GM23248 (cell line): ENCODE measurements around the gene CAST. TPM values are rescaled to one million over a fixed set of nuclear protein-coding genes. Genes with fewer than 3 reads are reported as not detected.

Source experiments
- DNase-seq: peaks from one replicate; pipeline ENCODE4 v3.0.0-alpha.2; 2015
- H2AFZ ChIP-seq: fragments of 200-600 bp; sonication (generic); 2 replicates; pipeline ENCODE4 v1.6.1; 2016; ENCODE audit warnings: antibody characterized with exemption
- H3F3A ChIP-seq: fragments of 200-600 bp; sonication (generic); 2 replicates; pipeline ENCODE4 v1.6.1; 2016; ENCODE audit warnings: mild to moderate bottlenecking, antibody characterized with exemption, mixed run types; ENCODE audit not compliant: insufficient read depth
- H3K27ac ChIP-seq: fragments of 200-600 bp; sonication (generic); 2 replicates; pipeline ENCODE4 v1.5.1; 2016; ENCODE audit warnings: mild to moderate bottlenecking
- H3K27me3 ChIP-seq: fragments of 200-600 bp; sonication (generic); replicated peaks from 2 replicates; pipeline ENCODE4 v1.6.1; 2016; ENCODE audit warnings: mild to moderate bottlenecking; ENCODE audit not compliant: insufficient read depth
- H3K36me3 ChIP-seq: fragments of 200-600 bp; sonication (generic); 2 replicates; pipeline ENCODE4 v1.6.1; 2016; ENCODE audit warnings: low read depth, mild to moderate bottlenecking
- H3K4me1 ChIP-seq: fragments of 200-600 bp; sonication (generic); 2 replicates; pipeline ENCODE4 v1.6.1; 2016; ENCODE audit warnings: mild to moderate bottlenecking; ENCODE audit not compliant: insufficient read depth
- H3K4me2 ChIP-seq: fragments of 200-600 bp; sonication (generic); one replicate; pipeline ENCODE4 v1.6.1; 2016; ENCODE audit warnings: mild to moderate bottlenecking; ENCODE audit not compliant: unreplicated experiment
- H3K4me3 ChIP-seq: fragments of 200-600 bp; sonication (generic); 2 replicates; pipeline ENCODE4 v1.5.1; 2016; ENCODE audit warnings: mild to moderate bottlenecking
- H3K79me2 ChIP-seq: fragments of 200-600 bp; sonication (generic); 2 replicates; pipeline ENCODE4 v1.6.1; 2016; ENCODE audit warnings: mild to moderate bottlenecking; ENCODE audit not compliant: insufficient read depth
- H3K9ac ChIP-seq: fragments of 200-600 bp; sonication (generic); 2 replicates; pipeline ENCODE4 v1.6.1; 2016; ENCODE audit warnings: mild to moderate bottlenecking
- H3K9me2 ChIP-seq: fragments of 200-600 bp; sonication (generic); 2 replicates; pipeline ENCODE4 v1.6.1; 2016; ENCODE audit warnings: mixed run types, mild to moderate bottlenecking, moderate library complexity; ENCODE audit not compliant: insufficient read depth
- H3K9me3 ChIP-seq: fragments of 200-600 bp; sonication (generic); one replicate; pipeline ENCODE4 v1.6.1; 2017; ENCODE audit warnings: low read depth
- H4K20me1 ChIP-seq: fragments of 200-600 bp; sonication (generic); 2 replicates; pipeline ENCODE4 v1.6.0; 2016; ENCODE audit not compliant: insufficient read depth
- EZH2 ChIP-seq: fragments of 200-600 bp; sonication (generic); IDR thresholded peaks from 2 replicates; pipeline ENCODE4 v1.6.1; 2018; ENCODE audit warnings: antibody characterized with exemption, mild to moderate bottlenecking; ENCODE audit not compliant: insufficient read depth, poor library complexity, severe bottlenecking
- EZH2phosphoT487 ChIP-seq: fragments of 200-600 bp; sonication (generic); IDR thresholded peaks from 2 replicates; pipeline ENCODE4 v1.6.1; 2018; ENCODE audit warnings: antibody characterized with exemption, moderate library complexity, mild to moderate bottlenecking, low read depth; ENCODE audit not compliant: insufficient read depth
- WGBS, 2 experiments: methylation state at CpG; one replicate each; pipeline ENCODE4 v1.1.6; 2015 to 2017; ENCODE audit warnings: low lambda C conversion rate in 2 of 2, low coverage in 1 of 2; ENCODE audit errors: missing lambda C conversion rate in 2 of 2; 5-methylcytosine and 5-hydroxymethylcytosine counted together
- in situ Hi-C: fragments of 300-500 bp; cut with MboI; formaldehyde crosslinking; loops from 2 replicates; pipeline ENCODE4 v1.15.0; 2020
- polyA plus RNA-seq: library from polyadenylated mRNA; unstranded; fragments of >200 nt; fragmentation: Nextera tagmentation; extraction: Ambion mirVana; gene quantifications from 2 replicates; pipeline ENCODE4 v1.2.1, GENCODE V29; 2016
- total RNA-seq: library from RNA; depleted of rRNA; stranded (reverse); fragments of >200 nt; shearing (Covaris generic); gene quantifications from 2 replicates; pipeline ENCODE4 v1.2.3, GENCODE V29; 2014

The CAST gene
- total and polyA plus RNA-seq, 2 experiments from 2014 or later: 179 to 196 TPM

GRCh38 chr5:96702503-96703383, 40.6 kb downstream of the CAST start:
- no peaks in the 10 kb centered on the region for H4K20me1 ChIP-seq
- peak overlapping the region; percentile 90 for H3K4me3 ChIP-seq
- peak overlapping the region; percentile 76 for H2AFZ ChIP-seq
- H3K36me3 ChIP-seq: peaks cover under 1% of the 10 kb centered on the region; the same call in 1 of the 2 replicates
- TF ChIP-seq EZH2phosphoT487: no peak
- TF ChIP-seq EZH2: no peak
- DNase-seq: peak; percentile 99
- peak overlapping the region; percentile 91 for H3K27ac ChIP-seq
- no peaks in the 10 kb centered on the region for H3K27me3 ChIP-seq
- peak overlapping the region; percentile 89 for H3K9ac ChIP-seq
- H3K4me1 ChIP-seq: peaks cover 46% of the 10 kb centered on the region
- H3K4me2 ChIP-seq: peak overlapping the region; percentile 92
- WGBS, 2 experiments: 0 to 2% methylated on average over 60 to 62 of the region's 70 CpGs
- peaks cover 44% of the 10 kb centered on the region for H3F3A ChIP-seq
- no peaks in the 10 kb centered on the region for H3K9me3 ChIP-seq
- peaks cover 48% of the 10 kb centered on the region for H3K79me2 ChIP-seq
- no peaks in the 10 kb centered on the region for H3K9me2 ChIP-seq
- in situ Hi-C loops: no loop called here

GRCh38 chr5:96703384-96703920, 41.3 kb downstream of the CAST start:
- peak overlapping the region; percentile 89 for H3K9ac ChIP-seq
- TF ChIP-seq EZH2: no peak
- TF ChIP-seq EZH2phosphoT487: no peak
- no peaks in the 10 kb centered on the region for H3K9me2 ChIP-seq
- H3K4me1 ChIP-seq: peaks cover 48% of the 10 kb centered on the region
- peaks cover 56% of the 10 kb centered on the region for H3K79me2 ChIP-seq
- H3F3A ChIP-seq: peaks cover 45% of the 10 kb centered on the region
- H4K20me1 ChIP-seq: peaks cover 1% of the 10 kb centered on the region; the same call in 1 of the 2 replicates
- no peaks in the 10 kb centered on the region for H3K36me3 ChIP-seq
- in situ Hi-C loops: no loop called here
- H3K4me2 ChIP-seq: peak overlapping the region; percentile 92
- no peaks in the 10 kb centered on the region for H3K9me3 ChIP-seq
- peak overlapping the region; percentile 76 for H2AFZ ChIP-seq
- peak; percentile 45 for DNase-seq
- peak overlapping the region; percentile 91 for H3K27ac ChIP-seq
- H3K4me3 ChIP-seq: peak overlapping the region; percentile 90
- WGBS, 2 experiments: 7 to 12% methylated on average over 7 of the region's 7 CpGs
- H3K27me3 ChIP-seq: no peaks in the 10 kb centered on the region

DNA sequence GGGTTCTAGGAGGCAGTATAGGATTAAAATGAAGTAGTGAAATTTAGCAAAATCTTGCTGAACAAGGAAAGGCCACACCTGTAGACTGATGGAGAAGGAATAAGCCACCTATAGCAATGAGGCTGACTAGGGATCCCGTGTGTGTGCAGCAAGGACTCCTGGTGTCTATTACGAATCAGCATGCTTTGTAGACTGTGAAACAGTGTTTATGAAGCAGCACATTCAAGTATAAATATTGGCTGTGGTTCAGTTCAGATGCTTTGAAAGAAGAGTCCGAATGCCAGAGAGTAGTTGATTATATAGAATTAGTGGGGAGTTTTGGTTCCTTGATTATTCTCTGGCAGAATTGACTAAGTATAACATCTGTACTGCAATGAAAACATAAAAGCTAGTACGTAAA, 41.8 kb downstream of the CAST start:
- Histone ChIP-seq H3K79me2 (peaks cover 61% of the 10 kb centered on the region), H3K4me1 (peaks cover 53% of the 10 kb centered on the region), H3F3A (peaks cover 51% of the 10 kb centered on the region), H2AFZ (no peak overlapping the region), H3K36me3 (no peaks in the 10 kb centered on the region), H3K9me2 (no peaks in the 10 kb centered on the region), H3K4me2 (peak overlapping the region; percentile 92), H3K4me3 (peak overlapping the region; percentile 90), H3K27me3 (no peaks in the 10 kb centered on the region), H3K27ac (peak overlapping the region; percentile 91), H4K20me1 (peaks cover 6% of the 10 kb centered on the region; the same call in 1 of the 2 replicates), H3K9me3 (no peaks in the 10 kb centered on the region), H3K9ac (peak overlapping the region; percentile 89)
- 43 to 50% methylated on average over 4 of the region's 4 CpGs for WGBS, 2 experiments
- peak; percentile 49 for DNase-seq
- no peak for TF ChIP-seq EZH2
- in situ Hi-C loops: no loop called here

- DNase-seq: no peak
- peaks cover 10% of the 10 kb centered on the region; the same call in 1 of the 2 replicates for H4K20me1 ChIP-seq
- TF ChIP-seq EZH2: no peak
- no peak for TF ChIP-seq EZH2phosphoT487
- in situ Hi-C loops: no loop called here
- H3F3A ChIP-seq: peaks cover 49% of the 10 kb centered on the region
- H3K4me1 ChIP-seq: peaks cover 37% of the 10 kb centered on the region
- no peaks in the 10 kb centered on the region for H3K36me3 ChIP-seq
- H3K9me2 ChIP-seq: no peaks in the 10 kb centered on the region
- no peak overlapping the region for H3K4me2 ChIP-seq
- H3K27me3 ChIP-seq: no peaks in the 10 kb centered on the region
- no peak overlapping the region for H3K9ac ChIP-seq
- H3K79me2 ChIP-seq: peaks cover 83% of the 10 kb centered on the region
- no peaks in the 10 kb centered on the region for H3K9me3 ChIP-seq
- H3K4me3 ChIP-seq: no peak overlapping the region
- 84 to 85% methylated on average over 5 of the region's 5 CpGs for WGBS, 2 experiments
- H2AFZ ChIP-seq: no peak overlapping the region
- no peak overlapping the region for H3K27ac ChIP-seq
Measured at GRCh38 chr5:96706433-96707111, 44.4 kb downstream of the CAST start.
